ENCODE measurements around the gene PDPK1.
"Not testable (repeated sequence)": the region's sequence is repeated elsewhere in the genome, so short reads cannot be mapped to it uniquely, and the experiment has no call there.

DNA sequence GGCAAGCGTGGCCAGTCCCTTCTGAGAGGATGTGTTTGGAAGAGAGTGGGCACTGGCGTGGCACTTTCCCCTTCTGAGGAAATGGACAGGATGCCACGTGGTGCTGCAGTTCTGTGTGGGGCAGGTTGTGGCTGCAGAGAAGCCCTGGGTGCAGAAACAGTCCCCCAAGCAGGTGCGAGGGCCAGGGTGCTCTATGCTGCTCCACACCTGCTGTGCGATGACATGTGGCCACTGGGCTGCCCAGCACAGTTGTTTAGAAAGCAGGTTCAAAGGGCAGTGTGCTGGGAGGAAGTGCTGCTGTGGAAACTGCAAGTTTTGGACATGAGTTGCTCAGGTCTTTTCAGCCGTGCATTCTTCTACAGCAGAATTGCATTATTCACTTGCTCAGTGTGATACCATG lies 3.6 kb downstream of the PDPK1 start:
- TF ChIP-seq, protein P1, sequence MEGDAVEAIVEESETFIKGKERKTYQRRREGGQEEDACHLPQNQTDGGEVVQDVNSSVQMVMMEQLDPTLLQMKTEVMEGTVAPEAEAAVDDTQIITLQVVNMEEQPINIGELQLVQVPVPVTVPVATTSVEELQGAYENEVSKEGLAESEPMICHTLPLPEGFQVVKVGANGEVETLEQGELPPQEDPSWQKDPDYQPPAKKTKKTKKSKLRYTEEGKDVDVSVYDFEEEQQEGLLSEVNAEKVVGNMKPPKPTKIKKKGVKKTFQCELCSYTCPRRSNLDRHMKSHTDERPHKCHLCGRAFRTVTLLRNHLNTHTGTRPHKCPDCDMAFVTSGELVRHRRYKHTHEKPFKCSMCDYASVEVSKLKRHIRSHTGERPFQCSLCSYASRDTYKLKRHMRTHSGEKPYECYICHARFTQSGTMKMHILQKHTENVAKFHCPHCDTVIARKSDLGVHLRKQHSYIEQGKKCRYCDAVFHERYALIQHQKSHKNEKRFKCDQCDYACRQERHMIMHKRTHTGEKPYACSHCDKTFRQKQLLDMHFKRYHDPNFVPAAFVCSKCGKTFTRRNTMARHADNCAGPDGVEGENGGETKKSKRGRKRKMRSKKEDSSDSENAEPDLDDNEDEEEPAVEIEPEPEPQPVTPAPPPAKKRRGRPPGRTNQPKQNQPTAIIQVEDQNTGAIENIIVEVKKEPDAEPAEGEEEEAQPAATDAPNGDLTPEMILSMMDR (IDR thresholded peaks at IDR 0.05; ENCODE audit: poor library complexity) = not testable (repeated sequence)
- not testable (repeated sequence) for TF ChIP-seq EZH2 (IDR thresholded peaks at IDR 0.05; ENCODE audit: borderline replicate concordance); EZH2phosphoT487 (IDR thresholded peaks at IDR 0.05; ENCODE audit: low read depth, severe bottlenecking, unreplicated experiment)
